K562 (cell line): ENCODE data around the gene RAB31. TPM values are rescaled to one million over a fixed set of nuclear protein-coding genes. Genes with fewer than 3 reads are reported as not detected.

ENCODE experiments used
- ADNP ChIP-seq: fragments of 200-800 bp; sonication (Bioruptor generic); IDR thresholded peaks from 2 replicates; pipeline ENCODE4 v1.6.1; 2016; ENCODE audit warnings: missing genetic modification characterization, missing compliant biosample characterization
- ASH1L ChIP-seq: fragments of 450-650 bp; IDR thresholded peaks from 2 replicates; pipeline ENCODE4 v1.6.1; 2018; ENCODE audit warnings: borderline replicate concordance, mild to moderate bottlenecking, low read depth; ENCODE audit not compliant: partially characterized antibody
- CHCHD3 ChIP-seq: fragments of 250-450 bp; sonication (Bioruptor Pico); IDR thresholded peaks from 2 replicates; pipeline ENCODE4 v2.1.2; 2022; ENCODE audit warnings: mild to moderate bottlenecking
- CSDE1 ChIP-seq, 2 experiments: fragments of 450-650 bp; IDR thresholded peaks; 2 replicates each; pipeline ENCODE4 v1.6.1; 2016; ENCODE audit warnings: mild to moderate bottlenecking in 1 of 2
- NR1H2 ChIP-seq: sonication (generic); formaldehyde crosslinking; IDR thresholded peaks from 2 replicates; pipeline ENCODE4 v1.4.0; 2020; ENCODE audit warnings: mild to moderate bottlenecking, missing genetic modification reagents
- RCOR1 ChIP-seq, 2 experiments: IDR thresholded peaks; 2 replicates each; pipeline ENCODE4 v1.6.1; 2012; ENCODE audit warnings: low read depth in 2 of 2, low read length in 2 of 2, borderline replicate concordance in 1 of 2, improper control_type of control experiment in 1 of 2
- SAFB ChIP-seq: fragments of 200-400 bp; formaldehyde crosslinking; IDR thresholded peaks from 2 replicates; pipeline ENCODE4 v1.6.1; 2017; ENCODE audit warnings: low read depth, low read length, borderline replicate concordance
- SIN3B ChIP-seq: fragments of 450-650 bp; IDR thresholded peaks from 2 replicates; pipeline ENCODE4 v1.6.1; 2017; ENCODE audit warnings: low read depth, mild to moderate bottlenecking, moderate library complexity
- SMAD3 ChIP-seq: fragments of 450-650 bp; formaldehyde crosslinking; conservative IDR thresholded peaks from 2 replicates; pipeline ENCODE4 v1.4.0; 2020; ENCODE audit warnings: mild to moderate bottlenecking
- SMARCB1 ChIP-seq: IDR thresholded peaks from 2 replicates; pipeline ENCODE4 v1.6.1; 2011; ENCODE audit warnings: improper control_type of control experiment, low read depth; ENCODE audit not compliant: insufficient read length
- SMARCE1 ChIP-seq: fragments of 450-650 bp; IDR thresholded peaks from 2 replicates; pipeline ENCODE4 v1.7.1; 2016; ENCODE audit warnings: mild to moderate bottlenecking
- SOX6 ChIP-seq: fragments of 450-650 bp; IDR thresholded peaks from 2 replicates; pipeline ENCODE4 v1.6.1; 2014; ENCODE audit warnings: mild to moderate bottlenecking
- TBL1XR1 ChIP-seq, 2 experiments: IDR thresholded peaks; 2 replicates each; pipeline ENCODE4 v1.6.1; 2012; ENCODE audit warnings: improper control_type of control experiment in 2 of 2, low read length in 2 of 2, mild to moderate bottlenecking in 1 of 2
- YBX1 ChIP-seq: fragments of 450-650 bp; IDR thresholded peaks from 2 replicates; pipeline ENCODE4 v1.7.1; 2016; ENCODE audit warnings: mild to moderate bottlenecking
- ZNF174 ChIP-seq: fragments of 250-450 bp; sonication (Bioruptor Pico); IDR thresholded peaks from 2 replicates; pipeline ENCODE4 v1.4.0; 2020; ENCODE audit warnings: mild to moderate bottlenecking
- ZNF3 ChIP-seq: fragments of 250-450 bp; sonication (Bioruptor Pico); IDR thresholded peaks from 2 replicates; pipeline ENCODE4 v1.5.0; 2021; ENCODE audit warnings: mild to moderate bottlenecking, moderate library complexity
- polyA plus RNA-seq, 8 experiments: library from polyadenylated mRNA; depleted of rRNA in 4 of 8; stranded (reverse) in 5 of 8; unstranded in 3 of 8; fragments of >200 nt; fragmentation: Nextera tagmentation in 2 of 8; fragmentation: Illumina TruSeq in 1 of 8; extraction: Ambion mirVana in 2 of 8; extraction: Trizol in 1 of 8; gene quantifications; 2 replicates each; pipeline versions ENCODE4 v1.2.1 to v1.2.3, GENCODE V29; 2011 to 2014; ENCODE audit warnings: inconsistent platforms in 1 of 8, missing spikeins in 1 of 8
- total RNA-seq, 7 experiments: library from RNA; depleted of rRNA in 6 of 7; stranded (reverse); fragments of >200 nt in 6 of 7; fragmentation: Illumina TruSeq in 2 of 7; extraction: Trizol in 2 of 7; gene quantifications; 2 replicates each; pipeline versions ENCODE4 v1.2.1 to v1.2.3, GENCODE V29; 2011 to 2021; ENCODE audit warnings: low replicate concordance in 1 of 7
- TF ChIP-seq, protein P1 (sequence below): fragments of 450-650 bp; formaldehyde crosslinking; IDR thresholded peaks from 2 replicates; pipeline ENCODE4 v1.4.0; 2022; ENCODE audit warnings: missing genetic modification characterization
- TF ChIP-seq, protein P2 (sequence below): sonication (generic); formaldehyde crosslinking; IDR thresholded peaks from 2 replicates; pipeline ENCODE4 v1.9.0; 2022; ENCODE audit warnings: mild to moderate bottlenecking, missing genetic modification reagents
- TF ChIP-seq, protein P3 (sequence below): fragments of 450-650 bp; formaldehyde crosslinking; conservative IDR thresholded peaks from 2 replicates; pipeline ENCODE4 v1.4.0; 2022; ENCODE audit warnings: mild to moderate bottlenecking, missing genetic modification characterization
- TF ChIP-seq, protein P4 (sequence below): sonication (generic); formaldehyde crosslinking; IDR thresholded peaks from 2 replicates; pipeline ENCODE4 v1.8.0; 2022; ENCODE audit warnings: missing genetic modification reagents, mild to moderate bottlenecking, borderline replicate concordance
- TF ChIP-seq, protein P5 (sequence below): IDR thresholded peaks from 2 replicates; pipeline ENCODE4 v1.6.1; 2014; ENCODE audit warnings: antibody characterized with exemption

The RAB31 gene
- total and polyA plus RNA-seq, 9 of the 15 experiments (the other 6 are each of a cell fraction or from before 2014, with no cell fraction given) = 20.7 to 70.4 (median 41.3) TPM

DNA sequence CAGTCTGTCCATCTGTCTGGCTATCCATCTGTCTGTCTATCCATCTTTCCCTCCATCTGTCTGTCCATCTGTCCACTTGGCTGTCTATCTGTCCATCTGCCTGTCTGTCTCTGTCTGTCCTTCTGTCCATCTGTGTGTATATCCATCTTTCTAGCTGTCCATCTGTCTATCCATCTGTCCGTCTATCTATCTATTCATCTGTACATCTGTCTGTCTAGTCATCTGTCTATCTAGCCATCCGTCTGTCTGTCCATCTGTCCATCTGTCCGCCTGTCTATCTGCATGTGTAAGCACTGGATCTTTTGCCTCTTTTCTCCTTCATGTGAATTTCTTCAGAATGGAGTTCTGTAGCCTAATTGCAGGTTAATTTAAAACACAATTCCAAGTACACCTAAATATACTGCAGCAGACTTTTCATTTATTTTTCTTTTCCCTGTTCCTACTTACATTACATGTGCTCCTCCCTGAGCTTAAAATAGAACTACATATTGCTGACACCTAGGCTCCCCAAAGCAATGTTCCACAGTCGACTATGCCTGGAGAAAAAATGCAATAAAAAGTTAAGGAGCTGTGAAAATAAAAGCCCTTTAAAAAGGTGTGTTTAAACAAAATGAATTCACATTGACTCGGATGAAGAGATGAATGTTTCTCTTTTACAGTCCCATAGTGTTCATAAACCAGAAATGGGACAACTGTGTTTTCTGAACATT lies 140.2 kb downstream of the RAB31 start (continued):
- TF ChIP-seq, protein P1, sequence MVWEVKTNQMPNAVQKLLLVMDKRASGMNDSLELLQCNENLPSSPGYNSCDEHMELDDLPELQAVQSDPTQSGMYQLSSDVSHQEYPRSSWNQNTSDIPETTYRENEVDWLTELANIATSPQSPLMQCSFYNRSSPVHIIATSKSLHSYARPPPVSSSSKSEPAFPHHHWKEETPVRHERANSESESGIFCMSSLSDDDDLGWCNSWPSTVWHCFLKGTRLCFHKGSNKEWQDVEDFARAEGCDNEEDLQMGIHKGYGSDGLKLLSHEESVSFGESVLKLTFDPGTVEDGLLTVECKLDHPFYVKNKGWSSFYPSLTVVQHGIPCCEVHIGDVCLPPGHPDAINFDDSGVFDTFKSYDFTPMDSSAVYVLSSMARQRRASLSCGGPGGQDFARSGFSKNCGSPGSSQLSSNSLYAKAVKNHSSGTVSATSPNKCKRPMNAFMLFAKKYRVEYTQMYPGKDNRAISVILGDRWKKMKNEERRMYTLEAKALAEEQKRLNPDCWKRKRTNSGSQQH = no peak
- TF ChIP-seq RCOR1 (IDR thresholded peaks at IDR 0.05; ENCODE audit: borderline replicate concordance in 1 of 2, low read depth in 2 of 2, low read length in 2 of 2) (no peak), CSDE1 (IDR thresholded peaks at IDR 0.05) (peak in 1 of 2 experiments; percentile 71; a peak in 1 of 4 replicates), SAFB (no peak), SMARCB1 (no peak), ASH1L (no peak), SIN3B (no peak), CHCHD3 (no peak), NR1H2 (CRISPR knock-in tag) (no peak), YBX1 (no peak), TBL1XR1 (IDR thresholded peaks at IDR 0.05; ENCODE audit: low read length in 2 of 2) (peak in 1 of 2 experiments; percentile 40; a peak in 1 of 4 replicates), ADNP (tag) (no peak), SOX6 (peak; percentile 23; the same call in 1 of the 2 replicates), ZNF174 (CRISPR knock-in tag) (no peak), SMAD3 (CRISPR knock-in tag) (no peak), ZNF3 (CRISPR knock-in tag) (no peak), SMARCE1 (peak; percentile 42; the same call in 1 of the 2 replicates)
- TF ChIP-seq, protein P2, sequence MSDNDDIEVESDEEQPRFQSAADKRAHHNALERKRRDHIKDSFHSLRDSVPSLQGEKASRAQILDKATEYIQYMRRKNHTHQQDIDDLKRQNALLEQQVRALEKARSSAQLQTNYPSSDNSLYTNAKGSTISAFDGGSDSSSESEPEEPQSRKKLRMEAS (CRISPR knock-in tag) = no peak
- TF ChIP-seq, protein P3, sequence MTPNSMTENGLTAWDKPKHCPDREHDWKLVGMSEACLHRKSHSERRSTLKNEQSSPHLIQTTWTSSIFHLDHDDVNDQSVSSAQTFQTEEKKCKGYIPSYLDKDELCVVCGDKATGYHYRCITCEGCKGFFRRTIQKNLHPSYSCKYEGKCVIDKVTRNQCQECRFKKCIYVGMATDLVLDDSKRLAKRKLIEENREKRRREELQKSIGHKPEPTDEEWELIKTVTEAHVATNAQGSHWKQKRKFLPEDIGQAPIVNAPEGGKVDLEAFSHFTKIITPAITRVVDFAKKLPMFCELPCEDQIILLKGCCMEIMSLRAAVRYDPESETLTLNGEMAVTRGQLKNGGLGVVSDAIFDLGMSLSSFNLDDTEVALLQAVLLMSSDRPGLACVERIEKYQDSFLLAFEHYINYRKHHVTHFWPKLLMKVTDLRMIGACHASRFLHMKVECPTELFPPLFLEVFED (CRISPR knock-in tag) = no peak
- TF ChIP-seq, protein P4, sequence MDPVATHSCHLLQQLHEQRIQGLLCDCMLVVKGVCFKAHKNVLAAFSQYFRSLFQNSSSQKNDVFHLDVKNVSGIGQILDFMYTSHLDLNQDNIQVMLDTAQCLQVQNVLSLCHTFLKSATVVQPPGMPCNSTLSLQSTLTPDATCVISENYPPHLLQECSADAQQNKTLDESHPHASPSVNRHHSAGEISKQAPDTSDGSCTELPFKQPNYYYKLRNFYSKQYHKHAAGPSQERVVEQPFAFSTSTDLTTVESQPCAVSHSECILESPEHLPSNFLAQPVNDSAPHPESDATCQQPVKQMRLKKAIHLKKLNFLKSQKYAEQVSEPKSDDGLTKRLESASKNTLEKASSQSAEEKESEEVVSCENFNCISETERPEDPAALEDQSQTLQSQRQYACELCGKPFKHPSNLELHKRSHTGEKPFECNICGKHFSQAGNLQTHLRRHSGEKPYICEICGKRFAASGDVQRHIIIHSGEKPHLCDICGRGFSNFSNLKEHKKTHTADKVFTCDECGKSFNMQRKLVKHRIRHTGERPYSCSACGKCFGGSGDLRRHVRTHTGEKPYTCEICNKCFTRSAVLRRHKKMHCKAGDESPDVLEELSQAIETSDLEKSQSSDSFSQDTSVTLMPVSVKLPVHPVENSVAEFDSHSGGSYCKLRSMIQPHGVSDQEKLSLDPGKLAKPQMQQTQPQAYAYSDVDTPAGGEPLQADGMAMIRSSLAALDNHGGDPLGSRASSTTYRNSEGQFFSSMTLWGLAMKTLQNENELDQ (CRISPR knock-in tag) = no peak
- TF ChIP-seq, protein P5, sequence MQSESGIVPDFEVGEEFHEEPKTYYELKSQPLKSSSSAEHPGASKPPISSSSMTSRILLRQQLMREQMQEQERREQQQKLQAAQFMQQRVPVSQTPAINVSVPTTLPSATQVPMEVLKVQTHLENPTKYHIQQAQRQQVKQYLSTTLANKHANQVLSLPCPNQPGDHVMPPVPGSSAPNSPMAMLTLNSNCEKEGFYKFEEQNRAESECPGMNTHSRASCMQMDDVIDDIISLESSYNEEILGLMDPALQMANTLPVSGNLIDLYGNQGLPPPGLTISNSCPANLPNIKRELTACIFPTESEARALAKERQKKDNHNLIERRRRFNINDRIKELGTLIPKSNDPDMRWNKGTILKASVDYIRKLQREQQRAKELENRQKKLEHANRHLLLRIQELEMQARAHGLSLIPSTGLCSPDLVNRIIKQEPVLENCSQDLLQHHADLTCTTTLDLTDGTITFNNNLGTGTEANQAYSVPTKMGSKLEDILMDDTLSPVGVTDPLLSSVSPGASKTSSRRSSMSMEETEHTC = no peak
